Activated CD4-positive, alpha-beta T cell treated with anti-CD3 and anti-CD28 coated beads, Interleukin-2, amount 50 U/mL, for 24 hours (primary cell): ENCODE results near the gene TMEM130.

Experiments used
- DNase-seq, 2 donors: peaks; one replicate each; pipeline ENCODE4 v3.0.0-alpha.2; 2020; ENCODE audit warnings: low read depth in 1 of 2, low spot score in 1 of 2

TMEM130 gene

DNA sequence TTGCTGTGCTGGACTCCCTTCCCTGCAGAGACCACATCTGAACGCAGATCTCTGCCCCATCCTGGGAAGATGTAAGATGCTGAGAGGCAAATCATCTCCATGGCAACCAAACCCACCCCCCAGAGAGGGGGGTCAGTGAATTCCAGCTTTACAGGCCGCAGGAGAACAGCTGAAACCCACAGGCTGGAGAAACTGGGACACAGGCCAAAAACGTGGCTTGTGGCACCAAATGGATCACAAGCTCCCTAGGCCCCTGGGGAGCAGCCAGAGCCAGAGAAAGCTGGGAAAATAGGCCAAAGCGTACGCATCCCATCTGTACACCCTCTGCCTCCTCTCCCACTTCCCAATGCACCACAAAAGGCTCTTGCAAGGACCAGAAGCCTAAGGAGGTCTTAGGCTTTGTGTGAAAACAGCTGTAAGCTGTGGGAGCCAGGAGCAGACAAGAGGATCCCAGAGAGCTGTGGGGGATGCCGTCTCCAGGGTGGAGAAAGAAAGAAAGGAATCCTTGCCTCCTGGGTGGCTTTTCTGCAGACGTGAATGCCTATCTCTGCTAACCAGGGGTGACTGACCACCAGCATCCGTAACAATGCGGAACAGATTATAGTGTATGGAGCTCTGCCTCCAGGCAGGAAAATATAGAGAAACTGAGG, 59.5 kb downstream of the TMEM130 start:
- no peak for DNase-seq

DNA sequence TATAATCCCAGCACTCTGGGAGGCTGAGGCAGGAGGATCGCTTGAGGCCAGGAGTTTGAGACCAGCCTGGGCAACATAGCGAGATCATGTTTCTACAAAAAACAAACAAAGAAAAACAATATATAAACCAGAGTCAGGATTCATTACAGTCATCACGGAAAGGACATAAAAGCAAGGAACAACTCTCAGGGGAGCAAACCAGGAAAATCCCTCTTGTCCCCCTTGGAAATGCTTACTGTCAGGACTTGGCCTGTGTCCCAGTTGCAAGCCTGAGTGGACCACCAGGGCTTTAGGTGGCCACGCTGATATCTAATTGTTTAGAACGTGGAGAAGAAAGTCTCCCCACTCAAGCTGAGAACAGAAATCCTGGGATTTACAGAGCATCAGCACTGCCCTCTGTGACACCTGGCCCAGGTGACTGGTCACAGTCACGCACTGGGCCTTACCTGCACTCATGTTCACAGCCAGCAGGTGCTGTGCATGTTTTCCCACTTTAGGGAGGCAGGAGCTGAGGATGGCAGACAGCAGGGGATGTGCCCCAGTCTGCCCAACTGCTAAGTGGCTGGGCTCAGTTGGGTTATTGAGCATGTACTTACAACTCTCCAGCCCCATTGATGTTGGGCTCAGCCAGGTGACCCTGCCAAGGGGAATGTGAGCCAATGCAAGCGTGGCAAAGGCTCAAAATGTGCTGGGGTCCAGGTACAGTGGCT, 60.9 kb downstream of the TMEM130 start:
- DNase-seq: no peak

DNA sequence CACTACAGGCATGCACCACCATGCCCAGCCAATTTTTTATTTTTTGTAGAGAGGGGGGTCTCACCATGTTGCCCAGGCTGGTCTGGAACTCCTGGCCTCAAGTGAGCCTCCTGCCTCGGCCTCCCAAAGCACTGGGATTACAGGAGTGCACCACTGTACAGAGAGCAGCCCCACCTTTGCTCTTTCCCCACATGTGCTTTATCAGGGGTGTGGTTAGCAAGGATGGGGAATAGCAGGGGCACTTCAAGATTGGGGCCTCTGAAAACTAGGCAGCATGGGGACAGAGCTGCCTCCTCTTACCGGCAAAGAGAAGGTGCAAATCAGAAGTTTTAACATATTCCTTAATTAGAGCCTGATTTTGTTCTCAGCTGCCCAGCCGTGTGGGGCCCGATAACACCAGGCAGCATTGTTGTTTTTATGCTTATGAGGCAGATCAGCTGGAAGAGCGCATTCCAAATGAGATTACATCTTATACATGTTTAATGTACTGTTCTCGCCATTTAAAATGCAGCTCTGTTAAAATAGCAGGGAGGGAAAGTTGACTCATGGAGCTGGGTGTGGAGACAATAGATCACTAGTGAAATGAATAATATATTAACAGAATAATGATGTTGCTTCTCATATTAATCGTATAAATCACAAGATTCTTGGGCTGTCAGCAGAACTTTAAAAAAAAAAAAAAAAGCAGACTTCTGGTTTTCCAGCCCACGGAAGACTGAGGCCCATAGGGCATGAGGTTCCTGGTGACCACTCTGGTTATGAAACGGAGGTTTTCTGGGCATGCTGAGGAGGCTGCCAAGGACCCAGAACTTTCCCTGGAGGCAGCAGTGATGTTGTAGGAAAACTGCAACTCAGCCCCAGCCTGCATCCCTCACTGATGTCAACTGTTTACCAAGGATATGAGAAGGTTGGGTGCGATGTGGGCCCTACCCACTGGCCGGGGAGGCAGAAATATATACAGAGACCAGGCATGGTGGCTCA, 62.5 kb downstream of the TMEM130 start:
- no peak for DNase-seq

DNA sequence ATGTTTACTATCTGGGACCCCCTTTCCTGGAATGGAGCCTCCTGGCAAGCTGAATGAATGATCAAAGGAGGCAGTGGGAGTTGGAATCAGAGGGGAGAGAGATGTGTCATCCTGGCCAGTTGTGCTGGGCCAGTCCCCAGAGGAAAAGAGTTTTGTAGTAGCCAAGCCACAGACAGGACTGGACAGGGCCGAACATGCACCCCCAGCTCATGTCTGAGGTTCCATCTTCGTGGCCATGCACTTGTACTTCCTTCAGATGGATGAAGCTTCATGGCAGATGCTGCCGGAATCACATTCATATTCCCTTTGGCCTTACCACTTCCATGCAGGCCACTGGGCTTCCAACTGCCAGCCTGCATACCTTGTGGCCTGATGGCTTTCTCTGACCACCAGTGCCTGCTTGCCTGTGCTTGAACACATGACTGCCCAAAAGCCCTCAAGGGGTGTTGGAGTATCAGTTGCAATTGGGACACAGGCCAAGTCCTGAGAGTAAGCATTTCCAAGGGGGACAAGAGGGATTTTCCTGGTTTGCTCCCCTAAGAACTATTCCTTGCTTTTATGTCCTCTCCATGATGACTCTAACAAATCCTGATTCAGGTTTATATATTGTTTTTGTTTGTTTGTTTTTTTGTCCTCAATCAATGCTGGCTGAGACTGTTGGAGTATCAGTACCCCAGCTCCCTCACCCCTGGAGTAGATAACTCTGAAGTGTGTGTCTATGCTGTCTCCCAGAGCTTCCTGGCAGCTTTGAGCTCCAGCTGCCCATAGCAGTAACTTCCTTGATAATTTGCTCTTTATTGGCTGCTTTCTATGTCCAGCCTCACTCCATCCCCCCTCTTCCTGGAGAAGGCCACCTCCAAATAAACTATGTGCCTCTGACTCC, 63.6 kb downstream of the TMEM130 start:
- DNase-seq: no peak

DNA sequence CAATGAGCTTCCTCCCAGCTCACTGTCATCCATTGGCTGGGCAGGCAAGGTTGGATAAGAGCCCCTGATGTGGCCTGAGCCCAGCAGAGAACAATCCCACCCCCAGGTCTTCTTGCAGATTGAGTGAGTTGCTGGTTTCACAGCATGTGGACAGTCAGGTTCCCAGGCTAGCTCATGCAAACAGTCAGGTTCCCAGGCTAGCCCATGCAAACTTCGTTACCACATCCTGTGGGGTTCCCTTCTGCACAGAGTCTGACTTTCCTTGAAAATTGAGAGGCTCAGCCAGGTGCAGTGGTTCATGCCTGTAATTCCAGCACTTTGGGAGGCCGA, 67.1 kb downstream of the TMEM130 start:
- no peak for DNase-seq

DNA sequence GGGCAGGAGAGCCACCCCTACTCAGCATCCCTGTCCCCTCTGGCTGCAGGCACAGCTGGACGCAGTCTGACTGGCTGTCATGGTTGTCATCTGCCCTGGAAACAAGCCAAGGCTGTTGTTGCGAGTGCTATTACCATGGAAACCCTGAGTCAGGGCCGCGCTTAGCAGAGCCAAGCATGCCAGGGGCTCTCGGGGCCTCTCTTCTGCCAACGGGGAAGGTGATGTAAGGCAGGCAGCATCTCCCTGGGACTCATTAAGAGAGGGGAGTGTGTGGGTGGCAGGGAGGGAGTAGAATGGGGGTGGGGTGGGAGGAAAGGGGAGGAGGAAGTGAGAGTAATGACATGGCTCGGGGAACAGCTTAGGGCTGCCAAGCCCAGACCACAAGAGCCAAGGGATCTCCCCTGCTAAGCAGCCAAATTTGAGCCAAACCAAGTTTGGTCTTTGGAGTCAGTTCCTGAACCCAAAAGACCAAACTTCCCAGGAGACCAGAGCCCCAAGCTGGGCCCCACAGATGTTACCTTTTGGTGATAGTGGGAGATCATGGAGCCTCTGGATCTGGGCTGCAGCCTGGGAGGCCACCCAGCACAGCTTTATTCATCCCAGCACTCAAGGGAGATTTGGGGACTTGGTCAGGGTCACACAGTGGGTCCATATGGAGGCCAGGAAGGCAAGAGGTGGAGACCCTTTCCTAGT, 67.6 kb downstream of the TMEM130 start:
- DNase-seq: no peak

DNA sequence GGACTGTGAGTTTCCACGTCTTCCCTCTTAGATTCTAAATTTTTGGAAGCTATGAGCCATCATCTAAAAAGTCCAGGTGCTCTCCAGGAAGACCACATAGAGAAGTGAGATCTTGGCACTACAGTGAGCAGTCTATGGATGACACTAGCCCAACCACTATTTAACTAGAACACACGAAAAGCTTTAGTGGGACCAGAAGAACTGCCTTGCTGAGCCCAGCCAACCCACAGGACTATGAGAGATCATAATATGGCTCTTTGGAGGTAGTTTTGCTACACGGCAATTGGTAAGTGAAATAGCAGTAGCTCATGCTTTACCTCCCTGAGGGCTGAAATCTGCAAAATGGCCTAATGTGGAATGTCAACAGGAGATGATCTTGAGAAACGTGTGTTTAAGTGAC, 68.8 kb downstream of the TMEM130 start:
- DNase-seq: no peak

DNA sequence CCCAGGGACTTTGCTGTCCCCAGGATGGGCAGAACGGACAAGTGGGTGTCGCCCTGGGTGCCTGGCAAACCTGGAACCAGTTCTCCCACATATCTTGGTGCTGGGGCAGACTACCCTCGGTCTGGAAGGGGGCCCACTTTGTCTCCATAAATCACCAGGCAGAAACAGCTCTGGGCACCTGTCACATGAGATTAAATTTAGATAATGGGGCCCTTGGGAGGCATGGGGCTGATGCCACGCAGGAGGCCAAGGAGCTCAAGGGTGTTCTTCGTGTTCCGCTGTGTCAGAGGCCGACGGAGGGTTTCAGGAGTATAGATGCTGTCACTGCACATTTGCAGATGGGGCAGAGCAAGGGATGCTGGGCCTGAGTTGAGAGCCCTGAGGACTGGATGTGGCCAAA, 72.7 kb downstream of the TMEM130 start:
- no peak for DNase-seq
